Astrocyte of the hippocampus (primary cell): Measurements from ENCODE around the gene CCNG2.

Experiments
- DNase-seq: peaks from one replicate; pipeline ENCODE4 v3.0.0; 2011; ENCODE audit warnings: low read depth, low spot score

CCNG2 gene

GRCh38 chr4:77175201-77175611, 18.2 kb downstream of the CCNG2 start:
- DNase-seq = no peak

- DNase-seq = no peak
These were observed 19.6 kb downstream of the CCNG2 start for GRCh38 chr4:77176640-77177039.

- no peak for DNase-seq
These were observed 20.2 kb downstream of the CCNG2 start for GRCh38 chr4:77177199-77177598.

- no peak for DNase-seq
These were observed 21.6 kb downstream of the CCNG2 start for GRCh38 chr4:77178560-77178959.

- DNase-seq = no peak
These were observed 22.5 kb downstream of the CCNG2 start for GRCh38 chr4:77179519-77179918.

- DNase-seq = no peak
These were observed 24.7 kb downstream of the CCNG2 start for GRCh38 chr4:77181720-77182119.

GRCh38 chr4:77183777-77184420, 26.9 kb downstream of the CCNG2 start:
- no peak for DNase-seq

- DNase-seq = no peak
These were observed 28.0 kb downstream of the CCNG2 start for GRCh38 chr4:77184974-77185373.

- no peak for DNase-seq
These were observed 28.7 kb downstream of the CCNG2 start for GRCh38 chr4:77185686-77186085.

GRCh38 chr4:77187322-77187721, 30.3 kb downstream of the CCNG2 start:
- DNase-seq = no peak

GRCh38 chr4:77188498-77189220, 31.7 kb downstream of the CCNG2 start:
- no peak for DNase-seq

GRCh38 chr4:77189412-77189811, 32.4 kb downstream of the CCNG2 start:
- DNase-seq = no peak

- DNase-seq = peak; percentile 19
These were observed 33.0 kb downstream of the CCNG2 start for GRCh38 chr4:77190053-77190452.

GRCh38 chr4:77193046-77193445, 36.0 kb downstream of the CCNG2 start:
- DNase-seq = no peak

GRCh38 chr4:77193511-77194102, 36.6 kb downstream of the CCNG2 start:
- no peak for DNase-seq

- DNase-seq = no peak
These were observed 37.4 kb downstream of the CCNG2 start for GRCh38 chr4:77194366-77194765.

- DNase-seq = no peak
These were observed 38.0 kb downstream of the CCNG2 start for GRCh38 chr4:77194989-77195388.

- DNase-seq = no peak
These were observed 39.9 kb downstream of the CCNG2 start for GRCh38 chr4:77196866-77197265.

GRCh38 chr4:77197361-77197760, 40.4 kb downstream of the CCNG2 start:
- no peak for DNase-seq

GRCh38 chr4:77197831-77198230, 40.8 kb downstream of the CCNG2 start:
- DNase-seq = no peak

GRCh38 chr4:77199276-77199675, 42.3 kb downstream of the CCNG2 start:
- DNase-seq = no peak

GRCh38 chr4:77199701-77200100, 42.7 kb downstream of the CCNG2 start:
- DNase-seq = no peak

- DNase-seq = no peak
These were observed 44.3 kb downstream of the CCNG2 start for GRCh38 chr4:77201343-77201742.
